ENCODE results near the gene DDA1.
"Not testable (repeated sequence)": the region's sequence is repeated elsewhere in the genome, so short reads cannot be mapped to it uniquely, and the experiment has no call there.

Gene DDA1

DNA sequence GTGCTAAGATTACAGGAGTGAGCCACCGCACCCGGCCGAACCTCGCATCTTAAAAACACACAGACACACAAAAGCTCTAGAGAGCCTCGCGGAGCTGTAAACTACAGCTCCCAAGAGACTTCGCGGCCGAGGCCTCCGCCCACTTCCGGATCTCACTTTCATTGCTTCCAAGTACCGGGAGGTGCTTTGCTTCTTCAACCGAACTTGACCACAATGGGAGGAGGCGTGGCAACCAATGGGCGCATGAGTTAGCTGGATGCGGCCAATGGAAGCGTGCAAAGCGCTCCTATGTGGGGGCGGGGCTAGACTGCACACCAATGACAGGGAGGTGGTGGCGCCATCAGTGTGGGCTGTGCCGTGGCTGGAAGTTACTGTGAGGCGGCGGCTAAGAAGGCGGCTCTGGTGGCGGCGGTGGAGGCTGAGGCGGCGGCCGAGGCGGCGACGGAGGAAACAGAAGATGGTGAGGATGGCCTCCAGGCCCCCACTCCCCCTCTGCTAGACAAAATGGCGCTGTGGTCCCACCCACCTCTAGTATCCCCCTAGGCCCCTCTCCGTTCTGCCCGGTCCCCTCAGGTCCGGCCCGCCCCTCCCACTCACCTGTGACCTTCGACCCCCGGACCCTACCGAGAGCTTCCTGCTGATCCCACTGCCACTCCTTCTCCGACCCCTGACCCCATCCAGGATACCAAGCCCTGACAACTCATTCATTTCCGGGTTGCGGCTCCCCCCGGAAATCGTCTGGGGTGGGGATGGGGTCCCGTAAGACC, at the start of gene DDA1:
TSS of gene DDA1 (plus strand) at position 366 of the 767 bp plus-strand sequence. CDS start at position 458, 92 bp downstream.
- peak; percentile 96 for DNase-seq

DNA sequence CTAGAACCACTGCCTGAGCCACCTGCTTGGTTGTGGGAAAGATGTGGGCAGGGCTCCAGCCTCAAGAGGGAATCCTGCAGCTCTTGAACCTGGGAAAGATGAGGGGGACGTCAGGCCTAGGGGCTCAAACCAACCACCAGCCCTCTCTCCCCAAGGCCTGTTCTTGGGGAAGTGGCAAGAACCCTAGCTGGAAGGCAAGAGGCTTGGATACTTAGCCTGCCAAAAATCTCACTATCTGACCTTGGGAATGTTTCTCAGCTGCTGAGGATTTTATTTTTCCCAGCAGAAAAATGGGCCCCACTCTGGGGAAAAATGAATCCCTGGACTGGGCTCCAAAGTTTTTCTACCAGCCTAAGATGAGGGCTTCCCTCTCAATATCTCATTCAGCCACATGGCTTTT, 49.4 kb upstream of the DDA1 start:
- DNase-seq: no peak

DNA sequence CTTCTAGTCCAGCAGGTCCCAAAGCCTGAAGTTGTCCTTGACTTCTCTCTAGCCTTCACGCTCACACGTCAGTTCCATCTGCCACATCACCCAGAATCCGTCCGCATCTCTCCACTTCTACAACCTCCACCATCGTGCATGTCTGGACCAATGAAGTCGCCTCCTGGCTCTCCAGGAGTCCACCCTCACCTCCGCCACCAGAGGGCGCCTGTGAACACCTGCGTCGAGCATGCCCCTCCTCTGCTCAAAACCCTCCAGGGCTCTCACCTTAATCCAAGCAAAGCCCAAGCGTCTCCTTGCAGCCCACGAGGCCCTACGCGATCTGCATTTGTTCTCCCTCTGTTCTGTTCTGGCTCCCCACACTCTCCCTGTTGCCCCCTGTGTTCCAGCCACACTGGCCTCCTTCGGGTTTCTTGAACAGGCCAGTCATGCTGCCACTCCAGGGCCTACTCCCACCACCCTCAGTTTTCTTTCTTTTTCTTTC, 48.5 kb upstream of the DDA1 start:
- peak; percentile 91 for DNase-seq

DNA sequence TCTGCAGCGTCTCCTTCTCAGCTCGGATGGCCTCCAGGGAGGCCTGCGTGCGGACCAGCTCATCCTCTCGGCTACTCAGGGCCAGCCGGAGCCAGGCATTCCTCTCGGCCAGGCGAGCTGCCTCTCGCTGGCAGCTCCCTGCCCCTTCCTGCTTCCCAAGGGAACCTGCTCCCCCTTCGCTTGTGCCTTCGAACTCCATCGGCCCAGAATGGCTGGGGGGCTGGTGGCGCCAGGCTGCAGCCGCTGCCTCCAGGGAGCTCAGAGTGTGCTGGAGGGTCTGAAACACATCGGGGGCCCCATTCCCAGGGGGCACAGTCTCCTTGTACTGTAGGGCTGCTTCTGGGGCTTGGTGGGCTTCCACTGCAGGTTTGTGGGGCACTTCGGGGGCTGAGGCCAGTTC, 46.8 kb upstream of the DDA1 start:
- no peak for DNase-seq

DNA sequence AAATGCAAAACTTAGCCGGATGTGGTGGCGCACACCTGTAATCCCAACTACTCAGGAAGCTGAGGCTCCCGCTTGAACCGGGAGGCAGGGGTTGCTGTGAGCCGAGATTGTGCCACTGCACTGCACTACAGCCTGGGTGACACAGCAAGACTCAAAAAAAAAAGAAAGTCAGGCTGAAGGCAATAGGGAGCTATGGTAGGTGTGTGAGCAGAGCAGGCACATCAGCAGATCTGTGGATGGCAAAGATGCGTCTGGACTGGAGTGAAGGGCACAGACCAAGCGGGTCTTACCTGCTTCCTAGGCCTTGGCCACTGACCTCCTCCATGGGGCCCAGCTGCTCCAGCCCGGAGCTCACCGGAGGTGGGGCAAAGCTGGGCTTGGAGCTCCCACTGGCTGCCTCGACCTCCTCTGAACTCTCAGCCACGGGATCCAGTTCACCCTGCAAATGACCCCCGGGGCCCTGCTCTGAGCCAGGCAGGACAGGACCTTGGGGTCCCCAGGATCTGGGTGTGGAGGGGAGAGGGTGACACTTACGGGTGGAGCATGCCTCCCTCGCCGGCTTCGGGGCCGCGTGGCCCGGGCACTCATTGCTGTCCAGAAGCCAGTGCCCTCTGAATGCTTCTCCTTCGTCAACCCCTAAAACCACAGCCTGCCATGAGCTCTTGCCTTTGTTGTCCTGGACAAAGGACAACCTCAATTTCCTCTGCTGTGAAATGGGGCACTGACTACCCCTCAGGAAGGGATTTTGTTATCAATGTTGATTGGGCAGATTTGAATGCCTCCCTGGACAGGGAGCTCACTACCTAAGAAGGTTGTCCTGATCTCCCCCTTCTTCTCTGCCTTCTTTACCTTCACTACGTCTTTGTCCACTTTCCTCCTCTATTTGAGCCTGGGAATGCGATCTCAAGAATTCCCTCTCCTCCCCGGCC, 45.4 kb upstream of the DDA1 start:
- DNase-seq: no peak

DNA sequence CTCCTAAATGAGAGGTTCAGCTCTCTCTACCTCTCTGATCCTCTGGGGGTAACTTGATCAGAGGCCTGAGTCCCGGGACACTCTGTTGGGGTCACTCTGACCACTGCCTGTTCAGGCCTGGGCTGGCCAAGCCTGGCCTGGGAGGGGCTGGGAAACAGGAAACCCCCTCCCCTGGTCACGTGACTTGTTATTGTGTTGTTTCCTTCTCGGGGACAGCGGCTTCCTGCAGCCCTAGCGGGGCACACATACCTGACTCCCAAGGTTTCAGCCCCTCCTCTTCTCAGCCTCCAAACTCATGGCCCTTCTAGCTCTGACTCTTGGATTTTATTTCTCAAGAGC, 44.8 kb upstream of the DDA1 start, which contains the start of gene USHBP1:
TSS of gene USHBP1 (minus strand) at position 105 of the 339 bp plus-strand sequence. CDS start 446 bp downstream, outside the sequence.
- no peak for DNase-seq

DNA sequence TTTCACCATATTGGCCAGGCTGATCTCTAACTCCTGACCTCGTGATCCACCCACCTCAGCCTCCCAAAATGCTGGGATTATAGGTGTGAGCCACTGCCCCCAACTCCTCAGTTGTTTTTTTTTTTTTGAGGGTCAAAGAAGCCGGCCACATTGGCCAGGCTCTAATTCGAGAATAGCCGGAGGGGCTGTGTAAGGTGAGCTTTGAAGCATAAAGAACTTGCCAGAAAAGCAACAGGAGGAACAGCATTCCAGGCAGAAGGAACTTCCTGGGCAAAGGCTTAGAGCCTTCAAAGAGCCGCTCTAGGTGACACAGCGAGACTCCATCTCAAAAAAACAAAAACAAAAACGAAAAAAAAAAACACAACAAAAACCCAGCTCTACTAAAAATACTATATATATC, 43.3 kb upstream of the DDA1 start:
- DNase-seq: no peak

DNA sequence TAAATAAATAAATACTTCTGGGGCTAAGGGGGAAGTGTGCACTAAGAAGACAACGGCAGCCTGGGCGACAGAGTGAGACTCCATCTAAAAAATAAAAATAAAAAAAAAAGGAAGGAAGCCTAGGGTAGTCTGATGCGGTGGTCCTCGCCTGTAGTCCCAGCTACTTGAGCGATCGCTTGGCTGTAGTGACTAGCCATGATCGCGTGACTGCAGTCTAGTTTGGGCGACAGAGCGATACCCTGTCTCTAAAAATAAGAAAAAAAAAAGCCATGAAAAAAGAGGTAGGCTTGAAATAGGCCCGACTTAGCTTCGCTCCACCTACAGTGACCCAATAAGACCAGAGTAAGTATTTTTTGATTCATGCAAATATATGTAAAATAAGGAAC, 42.8 kb upstream of the DDA1 start:
- no peak for DNase-seq

DNA sequence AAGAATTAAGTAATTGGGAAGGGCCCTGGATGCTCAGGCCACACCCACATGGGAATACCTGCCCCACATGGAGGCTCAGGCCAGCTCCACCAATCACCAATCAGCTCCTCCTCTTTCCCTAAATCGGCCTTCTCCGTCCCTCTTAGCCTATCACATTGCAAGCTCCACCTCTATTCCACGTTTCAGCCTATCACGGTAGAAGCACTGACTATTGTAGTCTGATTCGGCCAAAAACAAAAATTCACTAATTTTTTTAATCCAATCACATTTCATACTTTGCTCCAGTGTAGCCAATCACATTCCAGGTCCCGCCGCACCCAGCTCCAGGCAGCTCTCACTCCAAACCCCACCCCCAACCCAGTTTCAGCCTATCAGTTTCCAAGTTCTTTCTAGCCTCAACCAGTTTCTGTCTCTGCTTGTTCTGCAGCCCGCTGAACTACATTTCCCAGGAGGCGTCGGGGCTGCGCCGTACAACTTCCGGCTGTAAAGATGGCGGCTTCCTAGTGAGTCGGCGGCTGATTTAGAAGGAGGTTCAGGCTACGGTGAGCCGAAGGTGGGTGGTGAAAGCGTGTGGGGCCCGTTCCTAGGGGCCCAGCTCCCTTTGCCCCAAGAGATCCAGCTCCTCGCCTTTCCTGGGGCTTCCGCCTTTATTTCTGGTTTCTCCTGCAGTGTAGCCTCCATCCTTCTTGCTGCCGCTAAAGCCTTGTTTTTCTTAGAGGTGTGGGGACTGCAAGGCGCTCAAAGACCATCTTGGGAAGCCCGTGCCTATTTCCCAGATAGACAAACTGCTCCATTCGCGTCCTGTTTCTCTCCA, 42.2 kb upstream of the DDA1 start, which contains the start of gene BABAM1:
TSS of gene BABAM1 (plus strand) at position 469 of the 814 bp plus-strand sequence. CDS start 1,364 bp downstream, outside the sequence.
- peak; percentile 89 for DNase-seq

DNA sequence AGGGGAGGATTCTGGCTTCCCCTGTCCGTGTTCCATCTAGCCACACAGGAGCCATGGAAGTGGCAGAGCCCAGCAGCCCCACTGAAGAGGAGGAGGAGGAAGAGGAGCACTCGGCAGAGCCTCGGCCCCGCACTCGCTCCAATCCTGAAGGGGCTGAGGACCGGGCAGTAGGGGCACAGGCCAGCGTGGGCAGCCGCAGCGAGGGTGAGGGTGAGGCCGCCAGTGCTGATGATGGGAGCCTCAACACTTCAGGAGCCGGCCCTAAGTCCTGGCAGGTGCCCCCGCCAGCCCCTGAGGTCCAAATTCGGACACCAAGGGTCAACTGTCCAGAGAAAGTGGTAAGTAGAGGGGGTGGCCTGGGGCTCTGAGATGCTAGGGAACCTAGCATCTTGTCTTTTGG, 40.6 kb upstream of the DDA1 start:
- no peak for DNase-seq

DNA sequence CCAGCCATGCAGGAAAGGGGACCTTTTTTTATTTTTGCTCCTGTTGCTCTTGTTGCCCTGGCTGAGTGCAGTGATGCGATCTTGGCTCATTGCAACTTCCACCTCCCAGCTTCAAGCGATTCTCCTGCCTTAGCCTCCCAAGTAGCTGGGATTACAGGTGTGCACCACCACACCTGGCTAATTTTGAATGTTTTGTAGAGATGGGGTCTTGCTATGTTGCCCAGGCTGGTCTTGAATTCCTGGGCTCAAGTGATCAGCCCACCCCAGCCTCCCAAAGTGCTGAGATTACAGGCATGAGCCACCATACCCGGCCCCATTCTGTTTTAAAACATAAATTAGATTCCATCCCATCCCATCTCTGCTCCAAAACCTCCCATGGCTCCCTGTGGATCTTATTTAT, 34.5 kb upstream of the DDA1 start:
- DNase-seq: not testable (repeated sequence)

DNA sequence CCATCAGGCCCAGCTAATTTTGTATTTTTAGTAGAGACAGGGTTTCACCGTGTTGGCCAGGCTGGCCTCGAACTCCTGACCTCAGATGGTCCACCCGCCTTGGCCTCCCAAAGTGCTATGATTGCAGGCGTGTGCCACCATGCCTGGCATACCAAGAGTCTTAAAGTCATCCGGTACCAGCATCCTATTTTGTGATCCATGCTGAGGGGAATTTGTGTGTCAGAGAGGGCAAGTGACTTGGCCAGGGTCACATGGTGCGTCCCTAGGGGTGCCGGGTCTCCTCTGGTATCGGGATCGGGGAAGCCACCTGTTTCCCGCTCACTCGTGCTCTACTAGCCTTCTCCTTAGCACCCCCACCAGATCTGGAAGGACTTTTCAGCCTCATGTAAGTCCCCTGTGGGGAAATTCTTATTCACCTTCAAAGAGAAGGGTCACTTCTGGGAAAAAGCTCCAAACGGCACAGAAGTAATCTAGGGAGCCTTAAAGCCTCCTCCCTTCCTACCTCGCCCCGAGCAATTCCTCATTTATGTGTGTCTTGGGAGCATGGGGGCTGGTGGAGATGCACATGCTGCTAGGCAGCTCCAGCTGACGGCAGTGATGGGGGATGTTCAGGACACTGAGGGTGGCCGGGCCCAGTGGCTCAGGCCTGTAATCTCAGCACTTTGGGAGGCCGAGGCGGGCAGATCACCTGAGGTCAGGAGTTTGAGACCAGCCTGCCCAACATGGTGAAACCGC, 33.8 kb upstream of the DDA1 start:
- DNase-seq: no peak

DNA sequence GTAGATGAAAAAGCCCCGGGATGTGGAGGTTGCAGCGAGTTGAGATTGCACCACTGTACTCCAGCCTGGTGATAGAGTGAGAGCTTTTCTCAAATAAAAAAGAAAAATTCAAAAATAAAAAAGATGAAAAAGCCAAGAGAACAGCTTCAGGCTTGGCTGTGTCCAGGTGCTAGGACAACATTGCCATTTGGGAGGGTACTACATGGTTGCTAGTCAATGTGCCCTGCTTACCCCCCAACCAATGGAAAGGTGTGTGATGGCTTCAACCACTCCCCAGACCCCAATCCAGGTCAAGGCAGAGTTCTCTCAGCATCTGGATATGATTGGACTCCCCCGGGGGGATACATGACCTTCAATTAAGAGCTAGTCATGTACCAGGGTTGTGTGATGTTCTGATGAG, 29.9 kb upstream of the DDA1 start:
- no peak for DNase-seq

DNA sequence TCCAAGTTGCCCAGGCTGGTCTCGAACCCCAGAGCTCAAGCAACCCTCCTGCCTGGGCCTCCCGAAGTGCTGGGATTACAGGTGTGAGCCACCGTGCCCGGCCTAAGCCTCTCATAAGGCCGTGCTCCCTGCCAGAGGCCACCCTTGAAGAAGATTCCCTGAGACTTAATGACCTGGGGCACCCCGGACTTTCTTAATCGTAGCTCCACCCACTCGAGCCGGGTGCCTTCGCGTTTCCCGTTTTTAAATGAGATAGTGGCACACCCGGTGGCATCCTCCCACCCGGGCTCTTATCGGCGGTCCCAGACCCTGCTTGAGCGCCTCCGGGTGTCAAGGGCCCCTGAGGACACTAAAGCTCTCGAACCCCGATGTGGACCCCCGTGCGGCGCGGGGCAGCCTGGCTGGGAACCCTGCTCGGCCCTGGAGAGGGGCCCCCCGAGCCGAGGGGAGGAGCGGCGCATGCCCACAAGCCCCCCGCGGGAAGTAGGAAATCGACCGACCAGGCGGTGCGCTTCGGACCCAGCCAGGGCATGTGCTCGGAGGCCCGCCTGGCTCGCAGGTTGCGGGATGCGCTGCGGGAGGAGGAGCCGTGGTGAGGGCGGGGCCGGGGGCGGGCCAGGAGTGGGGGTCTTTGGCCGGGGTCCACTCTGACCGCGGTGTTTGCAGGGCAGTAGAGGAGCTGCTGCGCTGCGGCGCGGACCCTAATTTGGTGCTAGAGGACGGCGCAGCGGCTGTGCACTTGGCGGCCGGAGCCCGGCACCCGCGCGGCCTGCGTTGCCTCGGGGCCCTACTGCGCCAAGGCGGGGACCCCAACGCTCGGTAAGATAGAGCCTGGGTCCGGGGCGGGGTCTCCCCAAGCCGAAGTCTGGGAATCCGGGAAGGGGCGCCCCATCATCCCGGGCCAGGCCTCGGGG, 27.7 kb upstream of the DDA1 start, which contains the start of gene ANKLE1:
TSS of gene ANKLE1 (plus strand) at position 511 of the 914 bp plus-strand sequence. CDS start at position 531, 20 bp downstream.
- peak; percentile 52 for DNase-seq

DNA sequence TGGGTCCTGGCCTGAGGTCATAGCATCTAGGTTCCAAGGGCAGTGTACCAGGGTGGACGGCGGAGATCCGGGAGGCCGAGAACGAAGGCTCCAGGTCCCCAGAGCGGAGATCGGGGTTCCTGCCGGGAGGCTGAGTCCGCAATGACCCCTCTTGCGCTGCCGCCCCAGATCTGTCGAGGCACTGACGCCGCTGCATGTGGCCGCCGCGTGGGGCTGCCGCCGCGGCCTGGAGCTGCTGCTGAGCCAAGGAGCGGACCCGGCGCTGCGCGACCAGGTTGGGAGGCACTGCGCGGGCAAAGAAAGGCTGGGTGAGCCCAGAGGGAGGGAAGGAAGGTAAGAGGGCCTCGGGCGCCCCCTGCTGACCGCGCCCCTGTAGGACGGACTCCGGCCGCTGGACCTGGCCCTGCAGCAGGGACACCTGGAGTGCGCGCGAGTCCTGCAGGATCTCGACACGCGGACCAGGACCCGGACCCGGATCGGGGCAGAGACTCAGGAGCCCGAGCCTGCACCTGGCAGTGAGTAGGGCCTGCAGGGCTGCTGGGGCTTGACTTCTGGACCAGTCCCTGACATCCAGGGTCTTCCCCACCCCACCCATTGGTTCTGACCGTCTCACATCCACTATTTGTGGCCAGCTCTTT, 26.8 kb upstream of the DDA1 start:
- DNase-seq: peak; percentile 80

DNA sequence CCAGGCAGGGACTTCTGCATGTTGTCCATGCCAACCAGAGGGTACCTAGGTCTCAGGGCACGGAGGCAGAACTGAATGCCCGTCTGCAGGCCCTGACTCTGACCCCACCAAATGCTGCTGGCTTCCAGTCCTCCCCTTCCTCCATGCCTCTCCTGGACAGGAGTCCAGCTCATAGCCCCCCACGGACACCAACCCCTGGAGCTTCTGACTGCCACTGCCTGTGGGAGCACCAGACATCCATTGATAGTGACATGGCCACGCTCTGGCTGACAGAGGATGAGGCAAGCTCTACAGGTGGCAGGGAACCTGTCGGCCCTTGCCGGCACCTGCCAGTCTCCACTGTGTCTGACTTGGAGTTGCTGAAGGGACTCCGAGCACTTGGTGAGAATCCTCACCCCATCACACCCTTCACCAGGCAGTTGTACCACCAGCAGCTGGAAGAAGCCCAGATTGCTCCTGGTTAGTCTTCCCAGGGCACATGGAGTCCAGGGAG, 25.8 kb upstream of the DDA1 start:
- no peak for DNase-seq

DNA sequence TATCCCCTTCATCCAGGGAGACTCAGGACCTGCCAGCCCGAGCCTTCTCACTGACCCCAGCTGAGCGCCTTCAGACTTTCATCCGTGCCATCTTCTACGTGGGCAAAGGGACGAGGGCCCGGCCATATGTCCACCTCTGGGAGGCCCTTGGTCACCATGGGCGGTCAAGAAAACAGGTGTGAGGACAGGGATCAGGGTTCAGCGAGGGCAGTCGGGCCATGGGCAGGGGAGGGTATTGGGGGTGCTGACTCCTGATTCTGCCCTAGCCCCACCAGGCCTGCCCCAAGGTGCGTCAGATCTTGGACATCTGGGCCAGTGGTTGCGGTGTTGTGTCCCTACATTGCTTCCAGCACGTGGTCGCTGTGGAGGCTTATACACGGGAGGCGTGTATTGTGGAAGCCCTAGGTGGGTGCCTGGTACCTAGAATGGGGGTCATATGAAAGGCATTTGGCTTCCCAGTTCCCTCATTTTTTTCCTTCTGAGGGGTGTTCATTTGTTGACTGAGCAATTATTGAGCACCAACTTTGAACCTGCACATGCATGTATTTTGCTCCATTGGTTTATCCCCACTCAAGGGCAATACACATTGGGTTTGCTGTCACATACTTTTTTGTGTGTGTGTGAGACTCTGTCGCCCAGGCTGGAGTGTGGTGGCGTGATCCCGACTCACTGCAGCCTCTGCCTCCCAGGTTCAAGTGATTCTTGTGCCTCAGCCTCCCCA, 23.8 kb upstream of the DDA1 start:
- no peak for DNase-seq

DNA sequence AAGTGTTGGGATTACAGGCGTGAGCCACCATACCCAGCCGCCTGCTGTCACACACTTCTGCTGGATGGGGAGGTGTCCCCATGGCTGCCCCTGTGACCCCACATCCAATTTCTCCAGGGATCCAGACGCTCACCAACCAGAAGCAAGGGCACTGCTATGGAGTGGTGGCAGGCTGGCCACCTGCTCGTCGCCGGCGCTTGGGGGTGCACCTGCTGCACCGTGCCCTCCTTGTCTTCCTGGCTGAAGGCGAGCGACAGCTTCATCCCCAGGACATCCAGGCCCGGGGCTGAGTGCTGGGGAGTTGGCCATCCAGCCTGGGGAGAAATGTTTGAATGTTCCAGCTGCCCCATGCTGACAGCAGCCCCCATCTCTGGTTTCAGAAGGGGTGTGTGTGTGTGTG, 23.1 kb upstream of the DDA1 start:
- no peak for DNase-seq

DNA sequence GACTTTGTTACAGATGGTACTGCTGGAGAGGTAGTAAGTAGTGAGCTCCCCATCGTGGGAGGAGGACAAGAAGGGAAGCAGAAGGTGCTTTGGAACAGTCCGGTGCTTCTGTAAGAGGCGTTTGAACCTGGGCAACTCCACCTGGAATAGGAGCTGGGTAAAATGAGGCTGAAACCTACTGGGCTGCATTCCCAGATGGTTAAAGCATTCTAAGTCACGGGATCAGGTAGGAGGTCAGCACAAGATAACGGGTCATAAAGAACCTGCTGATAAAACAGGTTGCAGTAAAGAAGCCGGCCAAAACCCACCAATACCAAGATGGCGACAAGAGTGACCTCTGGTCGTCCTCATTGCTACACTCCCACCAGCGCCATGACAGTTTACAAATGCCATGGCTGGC, 22.6 kb upstream of the DDA1 start:
- DNase-seq: no peak
